Glomerular endothelial cell (primary cell): ENCODE data around the gene NTRK2. TPM values are rescaled to one million over a fixed set of nuclear protein-coding genes. Genes with fewer than 3 reads are reported as not detected.

Source experiments
- DNase-seq: peaks from one replicate; pipeline ENCODE4 v3.0.0-alpha.2; 2011; ENCODE audit warnings: low read depth, low spot score; ENCODE audit errors: extremely low read depth
- total RNA-seq: library from RNA; depleted of rRNA; stranded (reverse); fragments of >200 nt; gene quantifications from 2 replicates; pipeline ENCODE4 v1.2.3, GENCODE V29; 2015

NTRK2 gene
- total RNA-seq, 1 donor from 2014 or later: 0.35 TPM

DNA sequence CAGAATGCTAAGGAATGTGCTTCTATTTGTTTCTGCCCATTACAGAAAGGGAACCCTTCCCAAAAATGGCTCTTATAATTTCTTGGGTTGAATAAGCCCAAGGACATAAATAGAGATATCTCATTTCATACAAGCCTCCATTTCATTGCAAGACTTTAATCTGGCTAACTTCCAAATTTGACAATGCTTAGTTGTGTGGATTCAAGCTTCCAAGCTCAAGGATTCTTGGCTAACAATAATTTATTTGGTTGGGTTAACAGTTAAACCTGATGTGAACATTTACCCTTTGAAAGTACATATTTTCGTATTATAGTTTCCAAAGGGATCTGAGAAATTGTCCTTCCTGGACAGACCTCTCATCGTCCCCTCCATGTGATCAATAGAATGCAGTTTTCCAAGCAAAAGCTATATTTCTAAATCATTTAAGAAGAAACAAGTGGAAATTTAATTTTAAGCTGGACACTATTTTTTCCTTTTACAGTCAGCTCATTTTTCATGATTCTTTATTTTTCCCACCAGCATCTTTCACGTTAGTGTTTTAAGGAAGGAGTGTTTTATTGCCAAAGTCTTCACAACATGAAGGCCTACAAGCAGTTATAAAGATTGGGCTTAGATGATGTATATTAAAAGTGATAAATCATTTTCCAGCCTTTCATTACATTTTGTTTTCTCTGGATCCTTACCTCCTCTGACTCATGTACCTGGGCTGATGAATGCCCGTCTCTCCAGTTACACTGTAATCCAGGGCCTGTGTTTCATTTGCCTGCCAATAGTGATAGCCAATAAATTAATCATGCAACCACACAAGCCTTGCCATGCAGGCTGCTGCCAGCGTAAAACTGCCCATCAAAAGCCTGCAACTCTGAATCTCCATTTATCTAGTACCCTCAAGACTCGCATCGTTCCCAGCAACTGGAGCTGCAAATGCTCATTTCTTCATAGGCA, 176.7 kb downstream of the NTRK2 start:
- DNase-seq: no peak

DNA sequence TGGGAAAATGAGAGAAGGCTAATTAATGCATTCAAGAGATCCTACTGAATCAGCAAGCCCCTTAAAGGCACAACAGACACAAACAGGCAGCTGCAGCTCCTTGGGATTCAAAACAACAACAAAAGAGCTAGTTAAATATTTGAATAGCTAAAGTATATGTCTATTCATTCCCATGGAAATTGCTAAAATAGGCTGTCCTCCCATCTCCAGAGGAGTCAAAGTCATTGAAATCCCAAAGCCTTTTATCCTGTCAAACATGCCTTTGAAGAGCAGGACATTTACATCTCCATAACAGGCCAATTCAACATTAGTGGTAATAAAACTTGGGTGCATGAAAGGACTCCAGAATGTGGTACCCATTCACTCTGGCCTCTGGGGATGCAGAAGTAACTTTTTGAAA, 177.4 kb downstream of the NTRK2 start:
- DNase-seq: no peak

DNA sequence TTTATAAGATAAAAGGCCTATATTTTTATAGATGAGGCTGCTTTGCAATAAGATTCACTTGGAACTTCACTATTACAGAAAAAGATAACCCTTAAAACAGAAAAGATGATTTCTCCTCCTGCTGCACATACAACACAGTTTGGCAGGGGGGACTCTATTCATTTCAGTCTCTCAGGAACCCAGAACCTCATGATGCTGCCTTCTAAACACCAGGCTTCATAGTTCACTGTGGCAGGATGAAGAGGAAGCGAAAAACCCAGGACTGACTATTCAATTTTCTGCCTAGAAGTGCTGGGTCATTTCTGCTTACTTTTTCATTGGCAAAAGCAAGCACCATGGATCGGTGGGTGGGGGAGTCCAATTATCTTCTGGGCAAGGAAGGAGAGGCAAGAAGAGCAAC, 179.5 kb downstream of the NTRK2 start:
- no peak for DNase-seq

DNA sequence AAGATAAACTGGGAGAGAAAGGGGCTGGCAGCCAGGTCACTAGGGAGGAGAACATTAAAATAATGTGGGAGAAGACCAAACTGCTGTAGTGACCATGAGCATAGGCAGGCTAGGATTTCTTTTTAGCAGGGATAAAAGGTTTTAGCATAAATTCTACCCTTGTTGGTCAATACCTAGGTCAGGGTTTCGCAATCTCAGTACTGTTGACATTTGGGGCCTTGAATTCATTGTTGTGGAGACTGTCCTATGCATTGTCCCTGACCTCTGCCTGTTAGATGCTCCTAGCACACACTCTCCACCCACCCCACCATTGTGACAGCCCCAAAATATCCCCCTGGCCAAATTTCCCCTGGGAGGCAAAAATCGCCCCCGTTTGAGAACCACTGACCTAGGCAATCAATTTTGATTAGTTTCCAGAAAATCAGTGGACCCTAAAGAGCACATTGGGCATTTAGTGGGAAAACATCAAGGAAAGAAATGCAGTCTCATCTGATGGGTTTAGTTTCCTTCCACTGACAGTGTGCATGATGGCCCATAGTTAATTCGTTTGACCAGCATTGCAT, 181.4 kb downstream of the NTRK2 start:
- no peak for DNase-seq

DNA sequence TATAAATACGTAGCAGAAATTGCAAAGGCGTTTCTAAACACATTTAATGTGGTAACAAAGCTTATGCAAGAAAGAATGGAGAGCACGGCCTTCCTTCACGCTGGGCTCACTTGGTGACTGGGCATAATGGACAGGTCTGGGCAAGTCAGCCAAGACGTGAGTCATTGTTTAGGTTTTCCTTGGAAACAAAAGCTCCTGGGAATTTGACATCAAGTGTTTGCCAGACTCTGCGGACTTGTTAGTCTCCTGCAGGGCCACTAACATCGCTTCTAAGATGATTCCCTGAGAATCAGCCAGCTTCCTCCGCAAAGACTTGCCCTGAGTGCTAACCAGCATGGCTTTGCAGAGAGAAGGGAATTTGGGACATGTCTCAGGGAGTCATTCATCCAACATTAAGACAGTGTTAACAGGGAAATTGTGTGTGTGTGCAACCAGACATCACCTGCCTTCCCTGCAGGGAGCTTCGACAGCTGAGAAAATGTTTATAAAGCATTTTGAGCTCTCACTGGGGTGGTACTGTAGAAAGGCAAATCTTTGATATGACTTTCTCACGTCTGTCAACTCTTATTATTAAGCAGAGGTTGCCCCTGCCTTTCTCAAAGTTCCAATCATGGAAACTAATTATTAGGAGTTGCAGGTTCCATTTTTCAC, 182.5 kb downstream of the NTRK2 start:
- peak; percentile 95 for DNase-seq

DNA sequence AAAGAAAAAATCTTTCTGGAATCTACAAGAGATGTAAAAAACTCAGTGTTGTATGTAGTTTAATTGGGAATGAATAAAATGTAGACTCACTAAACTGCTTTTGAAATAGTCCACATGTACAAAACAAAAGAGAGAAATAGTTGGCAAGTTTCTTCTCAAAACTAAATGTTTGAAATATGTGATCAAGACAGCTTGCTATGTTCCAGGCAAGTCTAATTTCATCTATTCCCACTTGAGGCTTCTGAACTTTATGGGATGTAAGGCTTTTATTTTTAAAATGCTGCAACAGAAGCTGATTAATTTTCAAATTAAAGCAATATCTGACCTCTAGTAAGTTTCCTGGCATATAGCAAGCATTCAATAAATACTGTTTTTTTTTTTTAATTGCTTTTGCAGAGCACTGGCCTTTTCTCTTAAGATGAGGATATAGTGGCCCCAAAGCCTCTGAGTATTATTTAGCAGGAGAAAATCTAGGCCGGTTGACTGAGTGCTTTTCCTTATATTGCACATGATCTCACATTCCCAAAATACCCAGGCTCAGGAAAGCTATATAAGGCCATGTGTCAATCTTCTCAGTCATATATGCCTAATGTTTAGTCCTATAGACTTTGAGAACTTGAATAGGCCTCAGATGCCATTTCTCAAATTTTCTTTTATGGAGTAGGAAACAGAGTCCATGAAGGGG, 183.2 kb downstream of the NTRK2 start:
- DNase-seq: no peak

DNA sequence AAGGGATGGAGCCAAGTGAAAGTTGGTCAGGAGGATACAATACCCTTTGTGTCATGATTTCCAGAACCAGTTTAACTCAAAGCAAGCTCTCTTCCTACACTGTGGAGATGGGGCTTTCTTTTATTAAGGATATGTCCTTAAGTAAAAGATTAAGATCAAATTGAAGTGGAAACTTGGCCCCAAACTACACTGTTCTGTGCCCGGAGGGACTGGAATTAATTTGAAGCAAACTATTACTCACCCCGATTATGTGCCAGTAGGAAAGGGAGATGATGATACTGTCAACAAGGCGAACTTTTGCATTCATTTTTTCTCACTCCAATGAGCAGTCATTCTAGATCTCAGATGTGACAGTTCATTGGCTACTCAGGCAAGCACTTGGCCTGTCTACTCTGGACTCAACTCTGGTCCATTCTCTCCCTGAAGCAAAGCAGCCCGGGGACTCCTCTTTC, 186.7 kb downstream of the NTRK2 start:
- no peak for DNase-seq

DNA sequence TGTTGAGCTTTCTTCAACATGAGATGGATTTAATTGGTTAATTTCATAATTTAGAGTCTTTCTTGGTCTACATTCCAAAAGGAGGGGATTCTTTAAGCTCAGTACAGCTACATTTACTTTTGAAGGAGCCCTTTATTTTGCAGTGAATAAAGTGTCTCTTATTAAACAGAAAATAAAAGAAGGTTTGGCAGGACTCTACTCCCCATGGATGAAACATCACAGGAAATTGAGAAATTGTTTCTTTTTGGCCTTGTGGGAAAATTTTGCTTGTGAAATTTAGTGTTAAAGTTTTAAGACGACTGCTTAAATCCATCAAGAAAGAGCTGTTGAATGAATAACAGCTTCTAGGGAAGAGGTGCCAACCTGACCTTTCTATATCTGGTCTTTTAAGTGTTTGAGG, 187.7 kb downstream of the NTRK2 start:
- DNase-seq: no peak

DNA sequence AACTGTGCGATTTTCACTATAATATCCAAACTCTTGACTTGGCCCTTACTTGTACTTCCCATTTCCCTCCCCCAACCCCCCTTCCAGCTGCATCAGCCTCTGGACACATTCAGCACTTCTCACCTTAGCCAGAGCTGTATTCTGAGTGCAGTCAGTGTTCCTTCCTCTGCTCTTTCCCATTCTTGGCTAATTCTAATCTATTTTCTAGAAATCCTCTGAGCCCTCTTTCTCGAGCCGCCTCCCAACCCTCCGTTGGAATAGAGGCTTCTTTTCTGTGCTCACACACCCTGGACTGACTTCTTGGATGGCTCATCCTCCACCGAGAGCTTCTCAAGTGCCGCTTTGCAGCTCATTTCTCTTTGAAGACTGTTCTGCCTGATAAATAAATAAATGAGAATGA, 188.8 kb downstream of the NTRK2 start:
- no peak for DNase-seq

DNA sequence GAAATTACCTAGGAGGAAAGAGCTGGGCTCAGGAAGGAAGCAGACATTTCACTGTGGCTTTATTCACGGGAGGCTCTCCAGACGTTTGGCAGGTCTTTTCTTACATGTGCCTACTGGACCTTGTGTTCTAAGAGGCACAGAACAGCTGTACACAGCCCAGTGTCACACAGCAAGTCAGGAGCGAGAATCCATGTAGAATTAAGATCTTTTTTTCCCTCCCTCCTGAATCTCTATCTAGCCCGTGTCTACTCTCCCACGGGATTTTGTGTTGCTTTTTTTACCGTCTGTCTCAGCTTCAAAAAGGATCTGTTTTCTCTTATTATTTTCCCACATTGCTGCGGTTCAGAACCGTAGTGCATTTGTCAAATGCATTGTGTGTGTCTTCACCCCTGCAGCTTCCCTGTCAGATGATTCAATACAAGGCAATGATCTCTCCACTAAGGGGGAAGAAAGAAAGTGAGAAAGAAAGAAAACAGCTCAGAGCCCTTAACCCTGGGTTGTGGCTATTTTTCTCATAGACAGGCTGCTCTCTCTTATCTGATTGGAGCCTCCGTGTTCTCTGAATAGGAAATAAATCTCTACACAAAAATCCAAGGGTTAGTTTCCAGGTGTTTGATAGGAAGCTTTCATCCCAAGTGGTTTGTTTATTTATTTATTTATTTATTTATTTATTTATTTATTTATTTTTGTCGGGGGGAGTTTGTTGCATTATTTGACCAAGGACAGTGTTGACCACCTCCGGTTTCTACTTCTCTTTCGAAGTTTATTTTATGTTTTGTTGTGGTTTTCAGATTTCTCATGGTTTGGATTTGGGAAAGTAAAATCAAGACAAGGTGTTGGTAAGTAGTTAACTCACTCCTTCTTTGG, 191.0 kb downstream of the NTRK2 start:
- no peak for DNase-seq

DNA sequence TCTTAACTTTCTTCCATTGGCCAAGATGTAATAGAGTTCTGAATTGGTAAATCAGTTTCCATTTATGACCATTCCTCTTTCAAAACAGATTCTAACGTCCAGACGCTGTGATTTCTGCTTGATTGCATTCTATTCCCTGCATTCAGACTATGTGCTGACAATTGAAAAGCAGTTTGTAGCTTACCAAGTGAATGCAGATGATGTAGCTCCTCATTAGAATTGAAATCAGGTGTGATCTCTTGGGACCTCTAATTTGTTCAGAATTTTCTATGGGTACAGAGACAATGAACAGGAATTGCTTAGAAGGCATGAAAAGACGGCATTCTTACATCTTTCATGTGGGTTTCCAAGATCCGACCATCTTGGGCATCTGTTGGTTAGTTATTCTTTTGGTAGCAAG, 191.9 kb downstream of the NTRK2 start:
- DNase-seq: no peak

DNA sequence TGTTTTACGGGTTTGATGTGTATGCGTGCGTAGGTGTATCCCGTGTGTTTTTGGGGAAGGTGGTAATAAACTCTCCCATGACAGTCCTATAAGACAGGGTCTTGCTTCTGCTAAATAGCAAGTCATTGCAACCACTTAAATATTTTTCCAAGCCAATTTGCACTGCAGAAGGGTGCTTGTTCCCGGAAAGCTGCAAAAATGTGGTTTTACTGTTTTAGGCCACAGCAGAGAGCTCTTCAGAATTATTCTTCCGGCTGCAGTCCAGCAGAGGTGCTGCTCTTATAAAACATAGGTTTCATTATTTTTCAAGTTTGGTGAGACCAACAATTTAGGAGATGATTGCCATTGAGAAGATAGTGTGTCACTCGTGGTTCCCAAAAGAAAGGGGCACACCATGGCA, 192.8 kb downstream of the NTRK2 start:
- no peak for DNase-seq

DNA sequence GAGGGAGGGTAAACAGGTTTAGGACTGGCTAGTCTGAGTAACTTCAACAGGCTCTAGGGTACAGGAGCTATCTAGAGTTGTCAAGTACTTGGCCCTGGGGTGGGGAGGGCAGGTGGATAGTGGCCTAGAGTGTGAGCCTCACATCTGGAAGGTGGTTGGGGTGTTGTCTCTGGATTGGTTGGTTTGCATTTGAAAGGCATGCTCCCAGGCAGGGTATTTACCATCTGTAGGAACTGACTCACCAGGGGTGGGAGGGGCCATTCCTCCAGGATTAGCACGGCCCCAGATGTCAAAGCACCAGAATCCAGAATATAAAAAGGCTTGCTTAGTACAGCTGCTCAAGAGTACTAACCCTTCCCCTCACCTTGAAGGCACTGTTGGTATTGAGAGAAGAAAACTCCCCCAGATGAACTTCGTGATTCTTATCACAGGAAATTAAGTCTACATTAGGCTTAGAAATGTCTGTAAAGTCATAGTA, 193.3 kb downstream of the NTRK2 start:
- DNase-seq: no peak

DNA sequence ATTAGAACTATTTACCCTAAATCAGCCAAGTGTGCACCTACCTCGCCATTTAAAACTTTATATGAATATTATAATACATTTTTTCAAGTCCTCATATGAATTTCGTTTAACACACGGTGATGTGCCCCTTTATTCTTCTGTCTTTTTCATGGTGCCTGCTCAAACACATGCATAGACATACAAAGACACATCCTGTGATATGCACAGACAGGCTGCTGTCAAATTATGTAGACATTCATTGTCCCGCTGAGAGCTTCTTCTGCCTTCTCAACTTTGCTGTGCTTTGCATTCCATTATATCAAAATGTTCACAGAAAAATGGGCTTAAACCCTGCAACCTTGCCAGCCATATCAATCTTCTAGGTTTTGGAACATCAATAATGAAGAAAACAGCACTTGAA, 193.8 kb downstream of the NTRK2 start:
- no peak for DNase-seq

DNA sequence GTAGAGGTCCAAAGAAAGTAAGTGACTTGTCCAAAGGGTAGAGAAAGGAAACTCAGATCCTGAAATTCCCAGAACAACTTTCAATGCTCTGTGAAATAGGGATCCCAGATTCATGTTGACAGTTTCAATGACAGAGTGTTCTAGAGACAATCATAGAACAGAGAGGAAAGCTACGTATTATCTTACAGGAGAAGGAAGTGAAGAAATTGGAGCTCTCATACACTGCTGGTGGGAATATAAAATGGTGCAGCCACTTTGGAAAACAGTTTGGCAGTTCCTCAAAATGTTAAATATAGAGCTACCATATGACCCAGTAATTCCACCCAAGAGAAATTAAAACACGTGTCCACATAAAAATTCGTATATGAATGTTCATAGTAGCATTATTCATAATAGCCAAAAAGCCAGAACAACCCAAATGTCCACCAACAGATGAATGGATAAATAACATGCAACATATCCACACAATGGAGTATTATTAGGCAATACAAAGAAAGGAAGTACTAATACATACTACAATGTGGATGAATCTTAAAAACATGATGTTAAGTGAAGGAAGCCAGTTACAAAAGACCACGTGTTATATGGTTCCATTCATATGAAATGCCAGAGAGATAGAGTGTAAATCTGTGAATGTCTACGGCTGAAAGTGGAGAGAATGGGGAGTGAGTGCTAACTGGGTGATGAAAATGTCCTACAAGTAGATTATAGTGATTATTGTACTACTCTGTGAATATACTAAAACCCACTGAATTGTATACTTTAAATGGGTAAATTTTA, 197.1 kb downstream of the NTRK2 start:
- no peak for DNase-seq

DNA sequence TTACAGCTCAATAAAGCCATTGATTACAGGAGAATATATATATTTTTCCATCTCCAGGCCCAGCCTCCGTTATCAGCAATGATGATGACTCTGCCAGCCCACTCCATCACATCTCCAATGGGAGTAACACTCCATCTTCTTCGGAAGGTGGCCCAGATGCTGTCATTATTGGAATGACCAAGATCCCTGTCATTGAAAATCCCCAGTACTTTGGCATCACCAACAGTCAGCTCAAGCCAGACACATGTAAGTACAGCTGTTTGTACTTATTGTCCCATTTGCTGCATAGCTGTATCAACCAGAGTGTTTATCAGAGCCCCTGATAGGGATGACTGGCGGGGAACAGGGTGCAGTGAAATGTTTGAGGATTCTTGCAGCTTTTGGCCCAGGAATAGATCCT, 197.7 kb downstream of the NTRK2 start:
- no peak for DNase-seq

DNA sequence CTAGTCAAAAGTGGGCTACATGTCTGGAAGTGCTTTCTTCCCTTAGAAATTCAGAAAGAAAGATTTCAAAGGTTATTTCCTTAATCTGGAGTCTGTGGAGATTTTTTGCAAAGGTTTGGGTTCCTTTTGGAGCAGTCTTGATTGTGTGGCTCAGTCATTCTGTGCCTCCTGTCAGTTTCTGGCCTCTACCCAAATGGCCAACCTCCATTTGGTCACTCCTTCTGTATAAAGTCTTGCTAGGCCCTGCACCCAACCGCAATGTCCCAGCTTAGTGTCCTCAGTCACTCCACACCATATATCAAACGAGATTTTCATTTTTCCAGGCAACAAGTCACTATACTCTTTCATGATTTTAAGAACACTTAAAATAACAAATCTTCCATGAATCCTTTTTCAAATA, 199.6 kb downstream of the NTRK2 start:
- no peak for DNase-seq

DNA sequence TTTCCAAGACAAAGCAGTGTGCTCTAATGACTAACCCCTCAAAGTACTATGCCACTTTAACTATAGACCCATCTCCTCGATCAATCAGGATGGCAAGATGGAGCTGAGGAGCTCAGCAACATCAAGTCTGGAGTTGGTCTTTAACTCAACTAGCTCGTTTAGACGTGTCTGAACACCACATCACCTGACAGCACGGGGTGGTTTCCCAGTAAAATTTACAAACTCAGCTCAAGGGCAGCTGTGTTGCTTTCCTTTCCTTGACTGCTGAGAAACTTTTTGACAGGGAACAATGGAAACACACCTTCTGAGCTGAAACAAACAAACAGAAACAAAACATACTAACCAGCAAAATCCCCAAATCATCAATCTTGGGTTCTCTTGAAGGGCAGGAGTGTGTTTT, 202.5 kb downstream of the NTRK2 start:
- no peak for DNase-seq

DNA sequence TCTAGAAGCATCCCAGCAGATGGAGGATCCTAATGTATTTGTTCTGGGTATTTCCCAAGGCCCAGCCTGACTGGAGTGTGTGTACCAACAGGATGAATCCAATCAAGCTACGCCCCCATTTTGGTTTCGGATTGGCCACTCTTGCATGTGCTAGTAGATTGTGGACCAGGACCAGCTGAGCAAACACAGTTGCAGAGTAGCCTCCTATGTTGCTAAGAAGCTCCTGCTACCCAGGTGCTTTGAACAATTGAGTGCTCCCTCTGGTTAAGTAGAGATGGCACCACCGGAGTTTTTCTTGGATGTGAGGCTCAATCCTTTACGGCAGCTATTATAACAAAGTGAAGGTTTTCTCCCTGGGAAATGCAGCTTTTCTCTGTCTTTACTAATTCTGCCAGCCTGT, 204.5 kb downstream of the NTRK2 start:
- no peak for DNase-seq
